HCT116 (cell line): ENCODE data around the gene FBXL7. TPM values are rescaled to one million over a fixed set of nuclear protein-coding genes. Genes with fewer than 3 reads are reported as not detected.

Experiments
- ATAC-seq: fragments of 200-7000 bp; cut with Tn5 transposase; 2 replicates; pipeline ENCODE4 v1.9.1; 2020; ENCODE audit warnings: mild to moderate bottlenecking, moderate library complexity
- BruUV-seq: library from RNA; stranded (reverse); fragments of 400-500 nt; replicated peaks from 2 replicates; lab custom pipeline; 2021; lab: Mats Ljungman, UMichigan
- CTCF ChIA-PET: fragments of 300-600 bp; sonication (Branson Sonifier 250); formaldehyde crosslinking; loops from one replicate; lab custom pipeline; 2021; ENCODE audit warnings: antibody characterized with exemption; lab: Charles Lee
- POLR2A ChIA-PET: fragments of 300-600, 350-600 bp; sonication (Branson Sonifier 250); formaldehyde crosslinking; loops from one replicate; lab custom pipeline; 2021; ENCODE audit warnings: antibody characterized with exemption; lab: Charles Lee
- RAD21 ChIA-PET, 2 experiments: fragments of 300-600 bp; sonication (Branson Sonifier 250); formaldehyde crosslinking; loops; one replicate each; lab custom pipeline; 2023; ENCODE audit warnings: low total read pairs in 2 of 2; ENCODE audit not compliant: uncharacterized antibody in 2 of 2, unreplicated experiment in 2 of 2, low non-redundant PET in 1 of 2; lab: Charles Lee
- DNase-seq: peaks from one replicate; pipeline ENCODE4 v3.0.0-alpha.2; 2010; ENCODE audit warnings: low read depth, low spot score
- H2AFZ ChIP-seq: fragments of 200-600 bp; shearing (Covaris generic), sonication (generic); 2 replicates; pipeline ENCODE4 v1.6.1; 2017; ENCODE audit warnings: low read depth, mixed run types, mixed read lengths, antibody characterized with exemption, low read length; ENCODE audit not compliant: poor library complexity, severe bottlenecking
- H3K27ac ChIP-seq: 2 replicates; pipeline ENCODE4 v1.5.1; 2012; ENCODE audit warnings: low read depth, low read length
- H3K27me3 ChIP-seq: fragments of 200-600 bp; sonication (generic); 2 replicates; pipeline ENCODE4 v1.6.1; 2016; ENCODE audit warnings: mixed run types, low read length, mixed read lengths; ENCODE audit not compliant: insufficient read depth
- H3K36me3 ChIP-seq, 2 experiments: fragments of 200-500 bp in 1 of 2; fragments of 200-600 bp in 1 of 2; sonication (Bioruptor generic) in 1 of 2; sonication (generic) in 1 of 2; 2 replicates each; pipeline versions ENCODE4 v1.5.1 to v1.6.1; 2014 to 2016; ENCODE audit warnings: low read length in 2 of 2, inconsistent platforms in 1 of 2, mixed read lengths in 1 of 2, mixed run types in 1 of 2; ENCODE audit not compliant: insufficient read depth in 2 of 2, control insufficient read depth in 1 of 2
- H3K4me1 ChIP-seq, 2 experiments: fragments of 200-600 bp in 1 of 2; sonication (generic) in 1 of 2; 2 replicates each; pipeline versions ENCODE4 v1.5.1 to v1.6.1; 2012 to 2017; ENCODE audit warnings: low read length in 2 of 2, inconsistent platforms in 1 of 2, mild to moderate bottlenecking in 1 of 2, mixed read lengths in 1 of 2, mixed run types in 1 of 2, moderate library complexity in 1 of 2; ENCODE audit not compliant: insufficient read depth in 2 of 2, control insufficient read depth in 1 of 2
- H3K4me2 ChIP-seq: fragments of 200-600 bp; sonication (generic); 2 replicates; pipeline ENCODE4 v1.6.1; 2017; ENCODE audit warnings: mixed run types, low read length, mixed read lengths
- H3K4me3 ChIP-seq, 2 experiments: fragments of 200-600 bp in 1 of 2; sonication (generic) in 1 of 2; replicated peaks in 1 of 2; 2 replicates each; pipeline ENCODE4 v1.5.1; 2011 to 2016; ENCODE audit warnings: low read length in 2 of 2, control low read depth in 1 of 2, low read depth in 1 of 2, mild to moderate bottlenecking in 1 of 2, mixed read lengths in 1 of 2, mixed run types in 1 of 2
- H3K79me2 ChIP-seq: fragments of 200-600 bp; sonication (generic); 2 replicates; pipeline ENCODE4 v1.6.1; 2017; ENCODE audit warnings: mild to moderate bottlenecking, mixed run types, low read length, moderate library complexity, mixed read lengths; ENCODE audit not compliant: insufficient read depth
- H3K9ac ChIP-seq: fragments of 200-600 bp; sonication (generic); 2 replicates; pipeline ENCODE4 v1.6.1; 2016; ENCODE audit warnings: low read length, mixed read lengths
- H3K9me2 ChIP-seq: fragments of 200-600 bp; sonication (generic), shearing (Covaris generic); 2 replicates; pipeline ENCODE4 v1.6.1; 2017; ENCODE audit warnings: mixed run types, mild to moderate bottlenecking, moderate library complexity; ENCODE audit not compliant: insufficient read depth
- H3K9me3 ChIP-seq, 2 experiments: fragments of 200-500 bp in 1 of 2; fragments of 200-600 bp in 1 of 2; sonication (Bioruptor generic) in 1 of 2; sonication (generic) in 1 of 2; 2 replicates each; pipeline ENCODE4 v1.6.1; 2014 to 2017; ENCODE audit warnings: low read length in 2 of 2, mixed read lengths in 2 of 2, inconsistent platforms in 1 of 2, low read depth in 1 of 2, mild to moderate bottlenecking in 1 of 2, mixed run types in 1 of 2, moderate library complexity in 1 of 2; ENCODE audit not compliant: control insufficient read depth in 1 of 2, insufficient read depth in 1 of 2
- H4K20me1 ChIP-seq: fragments of 200-600 bp; sonication (generic), shearing (Covaris generic); 2 replicates; pipeline ENCODE4 v1.6.1; 2017; ENCODE audit warnings: mixed run types, mild to moderate bottlenecking, moderate library complexity; ENCODE audit not compliant: insufficient read depth
- CBX3 ChIP-seq: IDR thresholded peaks from 2 replicates; pipeline ENCODE4 v1.6.1; 2012; ENCODE audit warnings: low read depth
- CEBPB ChIP-seq: IDR thresholded peaks from 2 replicates; pipeline ENCODE4 v1.6.1; 2012; ENCODE audit warnings: low read depth
- EGR1 ChIP-seq: IDR thresholded peaks from 2 replicates; pipeline ENCODE4 v1.6.1; 2012; ENCODE audit warnings: low read depth
- ELF1 ChIP-seq: IDR thresholded peaks from 2 replicates; pipeline ENCODE4 v1.6.1; 2012; ENCODE audit warnings: low read depth, borderline replicate concordance
- EZH2 ChIP-seq: fragments of 200-600 bp; sonication (generic); IDR thresholded peaks from 2 replicates; pipeline ENCODE4 v1.6.1; 2017; ENCODE audit warnings: antibody characterized with exemption, mixed run types
- FOSL1 ChIP-seq: IDR thresholded peaks from 2 replicates; pipeline ENCODE4 v1.6.1; 2012; ENCODE audit warnings: low read depth
- JUND ChIP-seq: IDR thresholded peaks from 2 replicates; pipeline ENCODE4 v1.6.1; 2012
- MAX ChIP-seq: IDR thresholded peaks from 2 replicates; pipeline ENCODE4 v1.6.1; 2012
- POLR2A ChIP-seq: IDR thresholded peaks from 2 replicates; pipeline ENCODE4 v1.7.0; 2011; ENCODE audit warnings: borderline replicate concordance; ENCODE audit not compliant: insufficient read depth, insufficient read length; ENCODE audit errors: extremely low read depth
- POLR2AphosphoS5 ChIP-seq: IDR thresholded peaks from 2 replicates; pipeline ENCODE4 v1.6.1; 2011; ENCODE audit warnings: mild to moderate bottlenecking, low read depth, low read length, moderate library complexity
- REST ChIP-seq: IDR thresholded peaks from 2 replicates; pipeline ENCODE4 v1.6.1; 2012; ENCODE audit warnings: low read depth
- SIN3A ChIP-seq: IDR thresholded peaks from 2 replicates; pipeline ENCODE4 v1.6.1; 2012; ENCODE audit warnings: low read depth
- SRF ChIP-seq: IDR thresholded peaks from 2 replicates; pipeline ENCODE4 v1.6.1; 2012; ENCODE audit warnings: low read depth
- TCF7L2 ChIP-seq: IDR thresholded peaks from 2 replicates; pipeline ENCODE4 v1.7.0; 2011; ENCODE audit warnings: borderline replicate concordance, inconsistent platforms; ENCODE audit not compliant: insufficient read depth, insufficient read length; ENCODE audit errors: extremely low read depth
- YY1 ChIP-seq: IDR thresholded peaks from 2 replicates; pipeline ENCODE4 v1.6.1; 2011; ENCODE audit warnings: low read length, low read depth, moderate library complexity, mild to moderate bottlenecking; ENCODE audit not compliant: insufficient replicate concordance; ENCODE audit errors: extremely low read depth
- intact Hi-C: fragments of 100-400 bp; cut with micrococcal nuclease; formaldehyde crosslinking; loops from 2 replicates; pipeline ENCODE4 v1.10.0; 2022
- total RNA-seq: library from RNA; stranded (reverse); gene quantifications from one replicate; pipeline ENCODE4 v1.2.1, GENCODE V29; 2021; ENCODE audit not compliant: unreplicated experiment
- TF ChIP-seq, protein P1 (sequence below): IDR thresholded peaks from 2 replicates; pipeline ENCODE4 v1.6.1; 2011; ENCODE audit warnings: mild to moderate bottlenecking, low read length, moderate library complexity; ENCODE audit not compliant: insufficient replicate concordance; ENCODE audit errors: extremely low read depth
- TF ChIP-seq, protein P2 (sequence below), 3 experiments: fragments of 200-600 bp in 1 of 3; sonication (generic) in 1 of 3; IDR thresholded peaks in 2 of 3; conservative IDR thresholded peaks in 1 of 3; 2 replicates each; pipeline ENCODE4 v1.5.1; 2012 to 2017; ENCODE audit warnings: low read depth in 2 of 3, low read length in 2 of 3, antibody characterized with exemption in 1 of 3, borderline replicate concordance in 1 of 3, control low read depth in 1 of 3, mild to moderate bottlenecking in 1 of 3, mixed read lengths in 1 of 3, mixed run types in 1 of 3, moderate library complexity in 1 of 3; ENCODE audit not compliant: insufficient read depth in 1 of 3

Gene FBXL7
- total RNA-seq, 1 experiment from 2014 or later = 0.05 TPM

DNA sequence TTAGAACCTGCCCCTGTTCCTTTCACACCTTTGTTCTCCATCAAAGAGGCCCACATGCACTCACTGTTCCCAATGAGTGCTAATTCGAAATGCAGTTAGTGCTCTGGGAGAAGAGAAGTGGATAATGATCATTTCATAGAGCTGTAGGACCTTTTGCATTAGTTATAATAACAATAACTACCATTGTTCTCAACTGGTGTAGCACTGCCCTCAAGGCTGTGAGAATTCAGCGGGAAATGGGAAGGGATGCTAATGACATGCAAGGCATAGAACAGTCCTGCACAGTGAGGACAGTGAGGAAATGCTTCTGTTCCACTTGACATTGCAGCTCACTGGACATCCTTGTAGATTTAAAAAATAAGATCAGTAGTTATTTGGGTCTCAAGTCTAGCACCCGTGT is 187.4 kb downstream of the FBXL7 start:
- no peaks in the 10 kb centered on the region for H3K9me2 ChIP-seq
- peaks cover 8 to 18% of the 10 kb centered on the region in 2 experiments; a peak in 2 of 4 replicates for H3K9me3 ChIP-seq
- ChIA-PET POLR2A (no interaction called here), CTCF (no interaction called here), RAD21 (no interaction called here)
- DNase-seq (no peak), ATAC-seq (no peak)
- H3K27me3 ChIP-seq = no peaks in the 10 kb centered on the region
- no peak overlapping the region for H3K4me3 ChIP-seq
- no TSS peak for BruUV-seq
- no peaks in the 10 kb centered on the region for H3K36me3 ChIP-seq
- no peak overlapping the region for H3K4me2 ChIP-seq
- H3K4me1 ChIP-seq = no peaks in the 10 kb centered on the region
- TF ChIP-seq, protein P1, sequence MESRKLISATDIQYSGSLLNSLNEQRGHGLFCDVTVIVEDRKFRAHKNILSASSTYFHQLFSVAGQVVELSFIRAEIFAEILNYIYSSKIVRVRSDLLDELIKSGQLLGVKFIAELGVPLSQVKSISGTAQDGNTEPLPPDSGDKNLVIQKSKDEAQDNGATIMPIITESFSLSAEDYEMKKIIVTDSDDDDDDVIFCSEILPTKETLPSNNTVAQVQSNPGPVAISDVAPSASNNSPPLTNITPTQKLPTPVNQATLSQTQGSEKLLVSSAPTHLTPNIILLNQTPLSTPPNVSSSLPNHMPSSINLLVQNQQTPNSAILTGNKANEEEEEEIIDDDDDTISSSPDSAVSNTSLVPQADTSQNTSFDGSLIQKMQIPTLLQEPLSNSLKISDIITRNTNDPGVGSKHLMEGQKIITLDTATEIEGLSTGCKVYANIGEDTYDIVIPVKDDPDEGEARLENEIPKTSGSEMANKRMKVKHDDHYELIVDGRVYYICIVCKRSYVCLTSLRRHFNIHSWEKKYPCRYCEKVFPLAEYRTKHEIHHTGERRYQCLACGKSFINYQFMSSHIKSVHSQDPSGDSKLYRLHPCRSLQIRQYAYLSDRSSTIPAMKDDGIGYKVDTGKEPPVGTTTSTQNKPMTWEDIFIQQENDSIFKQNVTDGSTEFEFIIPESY = no peak
- TF ChIP-seq EZH2 (no peak), TCF7L2 (no peak), SRF (no peak), REST (no peak), POLR2A (no peak), EGR1 (no peak), YY1 (no peak), POLR2AphosphoS5 (no peak), FOSL1 (no peak), JUND (no peak), ELF1 (no peak), SIN3A (no peak), CEBPB (no peak), CBX3 (no peak), MAX (no peak)
- TF ChIP-seq, protein P2, sequence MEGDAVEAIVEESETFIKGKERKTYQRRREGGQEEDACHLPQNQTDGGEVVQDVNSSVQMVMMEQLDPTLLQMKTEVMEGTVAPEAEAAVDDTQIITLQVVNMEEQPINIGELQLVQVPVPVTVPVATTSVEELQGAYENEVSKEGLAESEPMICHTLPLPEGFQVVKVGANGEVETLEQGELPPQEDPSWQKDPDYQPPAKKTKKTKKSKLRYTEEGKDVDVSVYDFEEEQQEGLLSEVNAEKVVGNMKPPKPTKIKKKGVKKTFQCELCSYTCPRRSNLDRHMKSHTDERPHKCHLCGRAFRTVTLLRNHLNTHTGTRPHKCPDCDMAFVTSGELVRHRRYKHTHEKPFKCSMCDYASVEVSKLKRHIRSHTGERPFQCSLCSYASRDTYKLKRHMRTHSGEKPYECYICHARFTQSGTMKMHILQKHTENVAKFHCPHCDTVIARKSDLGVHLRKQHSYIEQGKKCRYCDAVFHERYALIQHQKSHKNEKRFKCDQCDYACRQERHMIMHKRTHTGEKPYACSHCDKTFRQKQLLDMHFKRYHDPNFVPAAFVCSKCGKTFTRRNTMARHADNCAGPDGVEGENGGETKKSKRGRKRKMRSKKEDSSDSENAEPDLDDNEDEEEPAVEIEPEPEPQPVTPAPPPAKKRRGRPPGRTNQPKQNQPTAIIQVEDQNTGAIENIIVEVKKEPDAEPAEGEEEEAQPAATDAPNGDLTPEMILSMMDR (IDR thresholded peaks at IDR 0.05 in 2 of 3, conservative IDR thresholded peaks at IDR 0.05 in 1 of 3; ENCODE audit: borderline replicate concordance in 1 of 3, insufficient read depth in 1 of 3, low read depth in 2 of 3, low read length in 2 of 3) = no peak
- no peak overlapping the region for H3K9ac ChIP-seq
- H2AFZ ChIP-seq = no peak overlapping the region
- no peak overlapping the region for H3K27ac ChIP-seq
- no peaks in the 10 kb centered on the region for H4K20me1 ChIP-seq
- intact Hi-C loops = no loop called here
- no peaks in the 10 kb centered on the region for H3K79me2 ChIP-seq
